Neural crest cell (in vitro differentiated cells): ENCODE results near the gene NEURL3. TPM values are rescaled to one million over a fixed set of nuclear protein-coding genes. Genes with fewer than 3 reads are reported as not detected.
"Not testable (repeated sequence)": the region's sequence is repeated elsewhere in the genome, so short reads cannot be mapped to it uniquely, and the experiment has no call there.

ENCODE experiments used
- DNase-seq: peaks from one replicate; pipeline ENCODE4 v3.0.0; 2021; ENCODE audit warnings: low read depth, mixed read lengths, low spot score
- H3K27ac Mint-ChIP-seq: one replicate; pipeline ENCODE4 v1.8.0; 2021; ENCODE audit warnings: mild to moderate bottlenecking, mixed read lengths; ENCODE audit not compliant: unreplicated experiment
- H3K27me3 Mint-ChIP-seq: 2 replicates; pipeline ENCODE4 v1.8.0; 2021; ENCODE audit warnings: low read depth, mild to moderate bottlenecking, mixed read lengths
- H3K36me3 Mint-ChIP-seq: 2 replicates; pipeline ENCODE4 v1.8.0; 2021; ENCODE audit warnings: low read depth, mild to moderate bottlenecking, mixed read lengths
- H3K4me1 Mint-ChIP-seq: 2 replicates; pipeline ENCODE4 v1.8.0; 2021; ENCODE audit warnings: mixed read lengths
- H3K4me3 Mint-ChIP-seq: one replicate; pipeline ENCODE4 v1.8.0; 2021; ENCODE audit warnings: mild to moderate bottlenecking, mixed read lengths
- H3K9me3 Mint-ChIP-seq: 2 replicates; pipeline ENCODE4 v1.8.0; 2021; ENCODE audit warnings: mixed read lengths
- long read RNA-seq: library from polyadenylated mRNA; unstranded; transcript quantifications from one replicate; pipeline ENCODE4 v2.0.0, GENCODE V29; 2020
- total RNA-seq: library from RNA; stranded (reverse); gene quantifications from 2 replicates; pipeline ENCODE4 v1.2.1, GENCODE V29; 2021
- TF ChIP-seq, protein P1 (sequence below): fragments of 200-600 bp; sonication (generic); conservative IDR thresholded peaks from 2 replicates; pipeline ENCODE4 v1.5.0; 2021; ENCODE audit warnings: antibody characterized with exemption, mild to moderate bottlenecking

NEURL3 gene, protein sequence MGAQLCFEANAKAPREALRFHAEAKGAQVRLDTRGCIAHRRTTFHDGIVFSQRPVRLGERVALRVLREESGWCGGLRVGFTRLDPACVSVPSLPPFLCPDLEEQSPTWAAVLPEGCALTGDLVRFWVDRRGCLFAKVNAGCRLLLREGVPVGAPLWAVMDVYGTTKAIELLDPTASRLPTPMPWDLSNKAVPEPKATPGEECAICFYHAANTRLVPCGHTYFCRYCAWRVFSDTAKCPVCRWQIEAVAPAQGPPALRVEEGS
- 0.21 TPM in 1 of 2 replicates, not detected in the other for total RNA-seq
- long read RNA-seq = 0 reads

DNA sequence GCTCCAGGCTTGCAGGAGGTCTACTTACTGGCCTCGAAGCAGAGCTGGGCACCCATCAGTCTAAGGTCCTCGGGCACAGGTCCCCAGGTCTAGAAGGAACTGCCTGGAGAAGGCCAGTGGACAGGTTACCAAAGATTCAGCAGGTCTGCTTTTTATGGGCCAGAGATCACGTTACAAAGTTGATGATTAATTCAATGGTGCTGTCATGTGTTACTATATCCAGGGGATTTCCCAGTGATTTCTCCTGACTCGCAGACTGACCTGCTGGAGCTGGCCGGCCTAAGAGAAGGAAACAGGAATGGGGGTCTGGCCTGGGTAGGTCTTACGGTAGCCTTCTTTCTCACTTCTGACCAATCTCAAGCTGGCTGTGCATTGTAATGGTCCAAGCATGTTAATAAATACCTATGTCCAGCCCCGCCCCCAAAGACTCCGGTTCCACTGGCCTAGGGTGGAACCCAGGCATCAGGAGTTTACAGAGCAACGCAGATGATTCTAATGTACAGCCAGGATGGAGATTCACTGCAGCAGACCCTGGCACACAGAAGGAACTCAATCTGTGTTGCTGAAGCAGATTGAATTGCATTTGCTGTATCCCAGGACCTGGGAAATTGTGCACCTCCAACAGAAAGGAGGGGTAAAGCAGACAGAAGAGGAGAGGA is at the start of gene NEURL3:
Gene NEURL3, minus strand, starts transcription at position 127 of the 659 bp plus-strand sequence. Its CDS starts 71 bp downstream, at position 56.
- no peak for DNase-seq
- TF ChIP-seq, protein P1, sequence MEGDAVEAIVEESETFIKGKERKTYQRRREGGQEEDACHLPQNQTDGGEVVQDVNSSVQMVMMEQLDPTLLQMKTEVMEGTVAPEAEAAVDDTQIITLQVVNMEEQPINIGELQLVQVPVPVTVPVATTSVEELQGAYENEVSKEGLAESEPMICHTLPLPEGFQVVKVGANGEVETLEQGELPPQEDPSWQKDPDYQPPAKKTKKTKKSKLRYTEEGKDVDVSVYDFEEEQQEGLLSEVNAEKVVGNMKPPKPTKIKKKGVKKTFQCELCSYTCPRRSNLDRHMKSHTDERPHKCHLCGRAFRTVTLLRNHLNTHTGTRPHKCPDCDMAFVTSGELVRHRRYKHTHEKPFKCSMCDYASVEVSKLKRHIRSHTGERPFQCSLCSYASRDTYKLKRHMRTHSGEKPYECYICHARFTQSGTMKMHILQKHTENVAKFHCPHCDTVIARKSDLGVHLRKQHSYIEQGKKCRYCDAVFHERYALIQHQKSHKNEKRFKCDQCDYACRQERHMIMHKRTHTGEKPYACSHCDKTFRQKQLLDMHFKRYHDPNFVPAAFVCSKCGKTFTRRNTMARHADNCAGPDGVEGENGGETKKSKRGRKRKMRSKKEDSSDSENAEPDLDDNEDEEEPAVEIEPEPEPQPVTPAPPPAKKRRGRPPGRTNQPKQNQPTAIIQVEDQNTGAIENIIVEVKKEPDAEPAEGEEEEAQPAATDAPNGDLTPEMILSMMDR = no peak
- H3K4me3 Mint-ChIP-seq = no peak within 1 kb of the TSS
- no peaks in the 10 kb centered on the region for H3K9me3 Mint-ChIP-seq
- H3K27me3 Mint-ChIP-seq = peaks cover 6% of the 10 kb centered on the region
- peak within 1 kb of the TSS; percentile 13 for H3K27ac Mint-ChIP-seq
- peaks cover 11% of the 10 kb centered on the region for H3K4me1 Mint-ChIP-seq
- no peaks in the 10 kb centered on the region for H3K36me3 Mint-ChIP-seq

DNA sequence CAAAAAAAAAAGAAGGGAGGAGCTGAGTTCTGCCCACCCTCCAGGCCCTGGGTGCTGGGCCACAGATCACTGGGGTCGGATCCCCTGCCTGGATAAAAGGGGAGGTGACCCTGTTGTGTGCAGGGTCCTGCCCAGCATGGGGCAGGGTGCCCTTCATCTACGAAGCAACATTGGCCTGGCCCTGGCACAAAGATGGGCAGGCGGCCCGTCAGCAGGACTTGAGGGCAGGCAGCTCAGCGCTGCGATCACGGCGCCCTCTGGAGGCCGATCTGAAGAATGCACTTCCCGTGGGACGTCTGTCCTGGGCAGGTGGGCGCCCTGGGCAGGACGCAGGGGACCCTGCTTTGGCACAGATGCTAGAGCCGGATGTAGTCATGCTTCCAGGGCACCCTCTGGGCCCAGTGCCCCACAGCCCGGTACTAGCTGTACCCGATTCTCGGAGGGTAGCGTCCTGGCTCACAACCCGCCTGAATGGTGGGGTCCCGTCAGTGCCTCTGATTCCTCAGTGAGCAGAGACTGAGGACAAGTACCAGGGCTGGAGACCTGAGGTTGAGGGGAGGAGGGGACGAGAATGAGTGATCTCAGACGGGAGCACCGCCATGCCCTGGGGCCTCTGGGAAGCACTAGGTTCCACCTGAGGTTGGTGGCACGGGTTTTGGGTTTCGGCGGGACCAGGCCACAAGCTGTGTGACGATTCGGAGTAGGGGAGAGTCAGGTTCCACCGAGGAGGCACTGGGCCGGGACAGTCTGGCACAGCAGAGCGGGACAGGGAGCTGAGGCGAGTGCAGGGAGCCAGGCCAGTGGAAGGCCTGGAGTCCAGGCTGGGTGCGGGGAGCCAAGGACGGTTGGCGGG is 49.4 kb upstream of the NEURL3 start:
- TF ChIP-seq, protein P1 = peak; percentile 89
- Mint-ChIP-seq H3K4me3 (no peak overlapping the region), H3K36me3 (no peaks in the 10 kb centered on the region), H3K9me3 (no peaks in the 10 kb centered on the region), H3K27ac (peak overlapping the region; percentile 13), H3K4me1 (no peaks in the 10 kb centered on the region), H3K27me3 (no peaks in the 10 kb centered on the region)
- DNase-seq = peak; percentile 66

DNA sequence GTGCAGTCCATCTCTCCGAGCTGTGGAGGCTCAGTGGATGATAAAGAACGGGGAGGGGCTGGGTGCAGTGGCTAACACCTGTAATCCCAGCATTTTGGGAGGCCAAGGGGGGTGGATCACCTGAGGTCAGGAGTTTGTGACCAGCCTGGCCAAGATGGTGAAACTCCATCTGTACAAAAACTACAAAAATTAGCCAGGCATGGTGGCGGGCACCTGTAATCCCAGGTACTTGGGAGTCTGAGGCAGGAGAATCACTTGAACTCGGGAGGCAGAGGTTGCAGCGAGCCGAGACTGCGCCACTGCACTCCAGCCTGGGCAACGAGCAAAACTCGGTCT is 48.8 kb upstream of the NEURL3 start:
- H3K27ac Mint-ChIP-seq, H3K27me3 Mint-ChIP-seq, DNase-seq, H3K4me3 Mint-ChIP-seq, H3K9me3 Mint-ChIP-seq, H3K36me3 Mint-ChIP-seq, H3K4me1 Mint-ChIP-seq: not testable (repeated sequence)

DNA sequence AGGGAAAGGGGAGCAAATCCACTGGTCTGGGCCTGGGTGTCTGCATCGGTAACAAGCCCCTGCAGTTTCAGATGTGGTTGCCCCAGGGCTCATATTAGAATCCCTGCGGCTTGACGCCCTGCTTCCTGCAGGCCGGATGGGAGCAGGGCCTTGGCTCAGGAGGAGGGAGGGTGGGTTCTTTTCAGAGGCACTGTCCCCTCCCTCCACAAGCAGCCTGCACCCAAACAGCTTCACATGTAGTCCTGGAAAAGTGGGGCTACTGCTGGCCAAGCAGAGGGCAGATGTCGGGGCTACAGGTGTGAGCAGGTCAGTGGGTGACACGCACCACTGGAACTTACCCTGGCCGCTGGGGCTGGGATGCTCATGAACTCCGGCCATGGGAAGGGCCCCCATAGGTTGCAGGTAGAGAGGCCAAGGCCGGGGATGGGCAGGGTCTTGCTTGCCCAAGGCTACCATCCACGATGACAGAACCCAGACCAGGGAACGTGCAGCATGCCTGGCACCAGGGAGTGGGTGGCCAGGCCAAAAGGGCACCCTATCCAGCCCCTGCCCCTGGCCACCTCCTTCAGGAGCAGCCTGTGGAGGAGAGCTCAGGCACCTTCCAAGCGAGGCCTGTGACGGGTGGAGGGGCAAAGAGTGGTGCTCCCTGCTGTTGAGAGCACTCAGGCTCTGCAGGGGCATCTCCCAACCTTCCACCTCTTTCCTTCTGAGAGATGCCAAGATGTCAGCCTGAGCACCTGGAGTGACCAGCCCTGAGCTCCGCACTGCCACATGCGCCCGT is 48.2 kb upstream of the NEURL3 start:
- H3K9me3 Mint-ChIP-seq = no peaks in the 10 kb centered on the region
- H3K27me3 Mint-ChIP-seq = no peaks in the 10 kb centered on the region
- H3K27ac Mint-ChIP-seq = no peak overlapping the region
- TF ChIP-seq, protein P1 = no peak
- H3K4me1 Mint-ChIP-seq = no peaks in the 10 kb centered on the region
- no peak overlapping the region for H3K4me3 Mint-ChIP-seq
- DNase-seq = no peak
- H3K36me3 Mint-ChIP-seq = no peaks in the 10 kb centered on the region

DNA sequence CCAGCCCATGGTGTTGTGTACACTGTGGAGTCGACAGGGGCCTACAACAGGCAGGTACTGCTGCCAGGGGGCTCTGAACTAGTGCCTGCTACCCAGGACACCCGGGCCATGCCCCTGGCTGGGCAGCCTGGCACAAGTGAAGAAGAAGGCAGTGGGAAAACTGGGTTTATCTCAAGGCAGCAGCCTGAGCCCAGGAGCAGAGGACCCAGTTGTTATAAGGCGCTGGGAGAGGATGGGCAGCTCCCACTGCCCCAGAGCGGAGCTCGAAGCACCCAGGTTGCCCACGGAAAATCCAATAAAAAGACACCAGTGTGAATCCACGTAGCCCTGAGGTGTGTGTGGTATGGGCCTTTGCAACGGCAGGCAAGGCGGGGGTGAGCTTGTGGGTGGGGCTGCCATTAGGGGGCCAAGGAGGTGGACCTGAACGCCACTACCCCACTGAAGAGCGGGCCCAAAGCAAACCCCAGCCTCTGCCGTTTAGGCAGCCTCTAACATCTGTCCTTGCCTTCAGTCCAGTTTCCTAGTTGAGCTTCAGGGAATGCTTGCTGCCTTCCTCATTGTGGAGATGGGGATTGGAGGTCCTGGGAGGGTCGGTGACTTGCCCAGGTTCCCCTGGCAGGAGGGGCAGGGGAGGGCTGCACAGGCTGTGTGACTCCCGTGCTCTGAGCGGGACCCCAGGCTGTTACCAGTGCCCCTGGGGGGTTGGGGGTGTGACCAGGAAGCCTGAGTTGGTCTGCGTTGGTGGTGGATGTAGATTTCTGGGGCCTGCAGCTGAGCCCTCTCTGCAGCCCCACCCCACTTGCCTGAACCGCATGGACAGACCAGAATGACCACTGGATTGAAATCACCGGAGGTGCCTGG is 47.4 kb upstream of the NEURL3 start:
- no peak for DNase-seq
- H3K4me3 Mint-ChIP-seq = no peak overlapping the region
- no peak overlapping the region for H3K27ac Mint-ChIP-seq
- H3K4me1 Mint-ChIP-seq = peaks cover 3% of the 10 kb centered on the region
- TF ChIP-seq, protein P1 = no peak
- H3K27me3 Mint-ChIP-seq = no peaks in the 10 kb centered on the region
- H3K36me3 Mint-ChIP-seq = peaks cover 3% of the 10 kb centered on the region
- H3K9me3 Mint-ChIP-seq = no peaks in the 10 kb centered on the region
